Fibroblast of skin of left biceps (primary cell): ENCODE data around the gene SYT8.

Experiments
- DNase-seq, 2 experiments: peaks; one replicate each; pipeline ENCODE4 v3.0.0-alpha.2; 2013; ENCODE audit warnings: low read depth in 2 of 2

The SYT8 gene

DNA sequence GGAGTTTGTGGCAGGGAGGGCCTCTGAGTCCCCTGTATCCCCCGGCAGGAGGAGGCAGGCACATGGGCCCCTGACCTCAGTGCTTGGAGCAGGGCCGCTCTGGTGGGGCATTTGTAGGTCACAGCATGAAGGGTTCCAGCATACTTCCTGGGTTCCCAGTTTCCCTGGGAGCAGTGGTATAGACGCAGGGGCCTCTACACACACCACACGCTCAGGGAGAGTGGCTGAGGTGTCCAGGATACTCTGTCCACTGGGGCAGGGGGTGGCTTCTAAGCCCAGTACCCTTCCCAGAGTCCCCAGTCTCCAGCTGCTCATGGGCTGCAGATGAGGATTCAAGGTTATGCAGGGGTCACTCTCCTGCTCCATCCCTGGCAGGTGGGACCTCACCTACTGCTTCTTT is 24.2 kb downstream of the SYT8 start:
- DNase-seq, result no peak

DNA sequence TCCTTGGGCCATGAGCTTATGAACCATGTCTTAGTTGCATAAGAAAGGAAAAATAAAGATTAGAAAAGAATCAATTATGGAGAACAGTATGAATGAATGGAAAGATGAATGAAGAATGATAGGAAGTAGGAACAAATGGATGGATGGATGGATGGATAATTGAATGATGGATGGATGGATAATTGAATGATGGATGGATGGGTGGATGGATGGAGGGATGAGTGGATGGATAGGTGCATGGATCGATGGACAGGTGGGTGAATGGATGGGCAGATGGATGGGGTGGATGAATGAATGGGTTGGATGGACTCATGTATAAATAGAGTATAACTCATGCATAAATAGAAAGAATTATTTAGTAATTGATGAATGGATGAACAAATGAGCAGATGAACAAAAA is 25.3 kb downstream of the SYT8 start:
- no peak for DNase-seq

DNA sequence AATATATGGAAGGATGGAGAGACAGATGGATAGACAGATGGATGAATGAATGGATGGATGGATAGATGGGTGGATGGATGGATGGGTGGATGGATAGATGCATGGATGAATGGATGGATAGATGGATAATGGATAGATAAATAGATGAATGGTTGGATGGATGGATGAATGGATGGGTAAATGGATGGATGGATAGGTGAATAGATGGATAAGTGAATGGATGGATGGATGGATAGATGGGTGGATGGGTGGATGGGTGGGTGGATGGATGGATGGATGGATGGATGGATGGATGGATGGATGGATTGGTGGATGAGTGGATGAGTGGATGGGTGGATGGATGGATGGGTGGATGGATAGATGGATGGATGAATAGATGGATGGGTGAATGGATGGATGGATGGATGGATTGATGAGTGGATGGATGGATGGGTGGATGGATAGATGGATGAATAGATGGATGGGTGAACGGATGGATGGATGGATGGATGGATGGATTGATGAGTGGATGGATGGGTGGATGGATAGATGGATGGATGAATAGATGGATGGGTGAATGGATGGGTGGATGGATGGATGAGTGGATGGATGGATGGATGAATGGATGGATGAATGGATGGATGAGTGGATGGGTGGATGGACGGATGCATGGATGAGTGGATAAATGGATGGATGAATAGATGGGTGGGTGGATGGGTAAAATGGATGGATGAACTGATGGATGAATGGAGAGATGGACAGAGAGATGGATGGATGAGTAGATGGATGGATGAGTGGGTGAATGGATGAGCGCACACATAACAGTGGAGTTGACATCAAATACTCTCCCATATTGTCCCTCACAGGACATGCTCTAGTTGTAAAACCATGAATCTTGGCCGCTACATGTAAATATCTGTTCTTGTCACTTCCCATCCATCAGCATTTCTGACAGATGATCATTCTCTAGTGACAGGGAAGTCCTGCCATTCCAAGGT is 26.9 kb downstream of the SYT8 start:
- no peak for DNase-seq

DNA sequence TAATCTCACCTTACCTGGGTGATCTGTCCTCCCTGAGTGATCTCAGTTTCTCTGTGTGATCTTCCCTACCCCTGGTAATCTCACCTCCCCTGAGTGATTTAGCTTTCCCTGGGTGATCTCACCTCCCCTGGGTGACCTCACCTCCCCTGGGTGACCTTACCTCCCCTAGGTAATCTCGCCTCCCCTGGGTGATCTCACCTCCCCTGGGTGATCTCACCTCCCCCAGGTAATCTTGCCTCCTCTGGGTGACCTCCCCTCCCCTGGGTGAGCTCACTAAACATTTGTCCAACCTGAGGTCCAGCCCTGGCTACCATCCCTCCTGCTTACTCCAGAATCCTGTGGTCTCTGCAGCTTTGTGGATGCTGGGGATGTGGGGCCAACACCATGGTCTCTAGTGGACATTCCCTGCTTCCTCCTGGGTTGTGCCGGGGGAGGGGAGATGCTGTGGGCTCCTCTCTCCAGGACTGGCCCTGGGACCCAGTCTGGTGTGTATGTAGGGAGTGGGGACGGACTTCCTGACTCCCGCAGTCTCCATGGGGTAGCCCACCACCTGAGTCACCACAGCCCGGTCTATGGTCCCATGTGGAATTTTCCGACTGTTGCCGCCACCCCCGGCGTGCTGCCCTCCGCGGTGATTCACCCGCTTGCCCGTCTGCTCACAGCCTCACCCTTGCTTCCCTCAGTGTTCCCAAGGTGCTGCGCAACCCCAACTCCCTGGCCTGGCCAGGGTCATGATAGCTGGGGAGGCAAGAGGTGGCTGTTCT is 28.0 kb downstream of the SYT8 start:
- DNase-seq, result no peak

DNA sequence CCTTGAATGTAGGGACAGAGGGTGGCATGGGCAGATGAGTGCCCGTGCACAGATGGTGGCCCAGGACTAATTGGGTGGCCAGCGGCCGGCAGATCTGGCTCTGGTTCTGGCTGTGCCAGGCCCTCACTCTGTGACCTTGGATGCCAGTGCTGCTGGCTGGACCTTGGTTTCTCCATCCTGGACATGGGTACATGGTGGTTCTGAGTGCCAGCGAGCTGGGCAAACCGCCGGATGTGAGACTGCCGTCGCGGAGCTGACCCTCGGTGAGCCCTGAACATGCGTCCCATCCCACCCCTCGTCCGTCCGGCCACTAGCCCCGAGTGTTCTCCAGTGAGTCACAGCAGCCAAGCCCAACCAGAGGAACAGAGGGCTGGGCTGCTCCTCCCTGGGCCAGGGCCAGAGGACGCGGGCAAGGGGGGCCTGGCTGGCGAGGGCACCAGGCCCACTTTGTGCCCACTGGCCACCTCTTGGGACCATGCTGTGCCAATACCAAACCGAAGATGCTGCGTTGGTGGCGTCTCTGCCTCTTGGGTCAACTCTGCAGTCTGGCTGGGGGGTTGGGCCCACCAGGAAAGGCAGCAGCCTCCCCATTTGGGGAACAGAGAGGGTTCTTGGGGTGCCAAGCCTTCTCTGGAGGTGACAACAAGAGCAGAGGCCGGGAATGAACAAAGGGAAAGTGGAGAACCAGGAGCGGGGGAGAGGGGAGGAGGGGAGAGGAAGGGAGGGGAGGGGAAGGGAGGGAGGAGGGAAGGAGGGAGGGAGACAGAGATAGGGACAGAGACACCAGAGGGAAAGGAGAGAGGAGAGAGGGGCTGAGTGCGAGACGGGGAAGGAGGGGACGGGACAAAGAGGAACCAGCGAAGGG is 28.8 kb downstream of the SYT8 start:
- peak; percentile 64 to 65 for DNase-seq

DNA sequence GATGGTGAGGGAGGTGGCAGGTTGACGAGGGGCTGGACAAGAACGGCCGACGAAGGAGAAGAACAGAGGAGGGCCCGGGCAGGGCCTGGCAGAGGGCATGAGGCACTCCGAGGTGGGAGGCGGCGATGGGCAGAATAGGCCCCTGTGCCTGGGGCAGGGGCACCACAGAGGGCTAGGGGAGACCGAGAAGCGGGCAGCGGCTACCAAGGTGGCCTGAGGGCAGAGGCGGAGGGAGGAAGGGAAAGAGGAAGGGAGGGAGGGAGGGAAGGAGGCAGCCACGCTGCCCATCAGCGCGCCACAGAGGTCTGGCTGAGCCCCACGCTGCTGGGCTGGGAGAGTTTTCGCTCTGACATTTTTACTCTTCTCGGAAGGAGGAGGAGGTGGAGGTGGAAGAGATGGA is 29.4 kb downstream of the SYT8 start:
- DNase-seq, result no peak

DNA sequence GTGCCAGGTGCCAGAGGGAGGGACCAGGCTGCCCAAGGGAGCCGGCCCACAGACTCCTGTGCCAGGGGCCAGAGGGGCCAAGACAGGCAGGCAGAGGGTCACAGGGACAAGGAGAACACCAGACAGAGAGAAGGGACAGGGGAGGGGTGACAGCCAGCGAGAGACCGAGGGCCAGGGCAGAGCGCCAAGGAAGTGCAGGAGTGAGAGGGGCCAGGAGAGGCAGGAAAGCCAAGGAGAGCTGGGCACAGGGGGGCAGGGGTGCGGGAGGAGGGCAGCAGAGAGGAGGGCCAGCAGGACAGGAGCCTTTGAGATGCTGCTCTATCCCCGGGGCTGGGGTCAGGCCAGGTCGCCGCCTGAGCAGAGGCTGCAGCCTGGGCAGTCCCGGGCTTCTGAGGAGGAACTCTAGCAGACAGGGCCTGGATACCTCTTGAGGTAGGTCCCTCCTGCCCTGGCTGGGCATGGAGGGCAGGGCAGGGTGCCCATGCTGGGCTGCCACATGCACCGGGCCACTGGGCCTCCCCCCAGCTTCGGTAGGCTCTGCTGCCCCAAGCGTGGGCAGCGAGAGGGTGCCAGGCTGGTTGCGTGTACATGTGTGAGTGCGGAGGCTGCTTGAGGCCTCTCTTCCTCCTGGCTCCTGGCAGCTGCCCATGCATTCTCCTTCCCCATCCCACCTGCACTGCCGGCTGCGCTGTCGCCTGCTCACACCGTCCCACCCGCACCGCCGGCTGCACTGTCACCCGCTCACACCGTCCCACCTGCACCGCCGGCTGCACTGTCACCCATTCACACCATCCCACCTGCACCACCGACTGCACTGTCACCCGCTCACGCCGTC is 30.3 kb downstream of the SYT8 start:
- DNase-seq, result no peak

DNA sequence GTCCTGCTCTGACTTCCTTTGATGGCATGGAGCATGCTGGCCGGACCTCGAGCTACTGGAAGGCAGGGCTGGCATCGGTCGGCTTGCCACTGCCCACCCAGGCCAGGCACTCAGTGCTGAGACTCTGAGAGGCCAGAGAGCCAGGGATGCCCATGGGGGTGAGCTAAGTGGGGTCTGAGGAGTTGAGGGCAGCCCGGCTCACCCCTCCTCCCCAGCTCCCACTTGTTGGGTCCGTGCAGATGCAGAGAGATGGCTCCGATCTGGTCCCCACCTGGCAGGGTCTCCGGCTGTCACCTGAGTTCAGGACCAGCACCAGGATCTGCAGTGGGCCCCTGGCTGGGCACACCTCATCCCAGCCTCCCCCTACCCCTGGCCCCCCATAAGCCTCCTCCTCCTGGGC is 31.4 kb downstream of the SYT8 start:
- no peak for DNase-seq

DNA sequence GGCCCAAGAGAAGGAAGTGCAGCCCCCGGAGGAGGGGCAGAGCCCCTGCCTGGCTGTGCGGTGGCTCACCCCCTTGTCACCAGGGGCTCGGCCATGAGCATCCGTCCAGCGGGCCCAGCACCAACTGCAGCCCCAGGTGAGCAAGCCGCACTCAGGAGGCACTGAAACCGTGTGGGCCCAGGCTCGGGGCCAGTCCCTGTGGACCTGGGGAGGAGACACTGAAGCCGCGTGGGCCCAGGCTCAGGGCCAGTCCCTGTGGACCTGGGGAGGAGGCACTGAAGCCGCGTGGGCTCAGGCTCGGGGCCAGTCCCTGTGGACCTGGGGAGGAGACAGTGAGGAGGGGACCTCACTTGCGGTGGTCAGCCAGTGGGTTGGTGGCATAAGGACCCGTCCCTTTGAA is 32.0 kb downstream of the SYT8 start:
- DNase-seq, result no peak

DNA sequence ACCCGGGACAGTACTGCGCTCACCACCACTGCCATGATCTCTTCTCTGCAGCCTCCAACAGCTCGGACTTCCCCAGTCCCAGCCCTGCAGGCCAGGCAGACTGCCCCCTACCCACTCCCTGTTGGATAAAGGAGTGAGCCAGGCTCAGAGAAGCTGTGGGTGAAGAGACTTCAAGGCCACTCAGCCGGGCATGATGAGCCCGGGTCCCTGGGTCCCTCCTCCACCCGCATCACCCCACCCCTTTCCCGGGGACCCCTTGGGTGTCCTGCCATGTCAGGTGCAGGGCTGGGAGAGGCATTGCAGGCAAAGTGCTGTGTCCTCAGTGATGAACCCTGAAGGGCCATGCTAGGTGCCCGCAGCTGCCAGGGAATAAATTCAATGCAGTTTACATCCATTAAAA is 32.6 kb downstream of the SYT8 start:
- no peak for DNase-seq

DNA sequence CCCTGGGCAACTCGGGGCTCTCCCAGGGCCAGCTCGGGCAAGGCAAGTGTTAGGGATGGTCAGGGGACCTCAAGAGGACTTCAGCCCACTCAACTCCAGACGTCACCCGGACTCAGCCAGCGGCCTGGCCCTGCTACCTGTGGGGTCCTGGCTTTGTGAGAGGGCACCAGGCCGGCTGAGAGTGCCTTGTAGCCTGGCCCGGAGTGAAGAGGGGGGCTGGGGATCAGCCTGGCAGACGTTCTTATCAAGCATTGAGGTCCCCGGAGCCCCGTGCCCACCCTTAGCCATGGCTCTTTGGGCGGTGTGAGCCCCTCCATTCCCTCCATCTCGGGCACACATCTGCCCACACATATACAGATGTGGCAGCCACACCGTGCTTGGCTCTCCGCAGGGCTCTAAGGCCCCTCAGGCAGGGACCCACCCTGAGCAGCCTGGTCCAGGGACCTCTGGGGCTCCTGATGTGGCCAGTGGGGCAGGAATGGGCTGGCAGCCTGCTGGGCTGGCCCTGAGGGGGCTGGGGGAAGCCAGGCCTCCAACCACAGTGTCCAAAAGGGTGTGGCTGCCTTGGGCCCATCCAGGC is 33.4 kb downstream of the SYT8 start:
- DNase-seq, result no peak

DNA sequence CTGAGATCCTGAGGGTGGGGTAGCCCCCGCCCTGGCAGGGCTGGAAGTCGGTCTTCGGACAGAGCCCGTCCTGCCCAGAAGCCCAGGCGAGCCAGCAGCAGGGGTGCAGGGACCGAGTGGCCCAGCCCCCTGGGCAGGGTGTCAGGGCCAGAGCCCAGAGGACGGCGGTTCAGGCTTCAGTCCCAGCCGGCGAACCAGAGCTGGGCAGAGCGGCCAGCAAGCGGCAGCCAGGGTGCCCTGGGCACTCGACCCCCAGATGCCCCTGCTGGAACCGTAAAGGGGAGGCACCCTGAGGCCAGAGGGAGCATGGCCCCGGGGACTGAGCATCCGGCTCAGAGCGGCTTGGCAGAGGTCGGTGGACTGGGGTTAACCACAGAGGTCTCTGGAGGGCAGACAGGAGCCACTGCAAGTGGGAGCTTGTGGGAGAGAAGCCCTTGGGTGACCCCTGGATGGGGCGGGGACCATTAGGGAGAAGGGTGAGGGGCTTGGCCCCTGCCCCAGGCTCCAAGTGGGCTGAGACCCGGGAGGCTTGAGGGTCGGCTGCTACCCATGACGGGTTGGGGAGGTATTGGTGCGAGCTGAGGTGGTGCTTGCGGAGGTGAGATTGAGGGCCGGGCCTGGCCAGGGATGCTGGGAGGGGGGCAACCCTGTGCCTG is 34.0 kb downstream of the SYT8 start:
- no peak for DNase-seq

DNA sequence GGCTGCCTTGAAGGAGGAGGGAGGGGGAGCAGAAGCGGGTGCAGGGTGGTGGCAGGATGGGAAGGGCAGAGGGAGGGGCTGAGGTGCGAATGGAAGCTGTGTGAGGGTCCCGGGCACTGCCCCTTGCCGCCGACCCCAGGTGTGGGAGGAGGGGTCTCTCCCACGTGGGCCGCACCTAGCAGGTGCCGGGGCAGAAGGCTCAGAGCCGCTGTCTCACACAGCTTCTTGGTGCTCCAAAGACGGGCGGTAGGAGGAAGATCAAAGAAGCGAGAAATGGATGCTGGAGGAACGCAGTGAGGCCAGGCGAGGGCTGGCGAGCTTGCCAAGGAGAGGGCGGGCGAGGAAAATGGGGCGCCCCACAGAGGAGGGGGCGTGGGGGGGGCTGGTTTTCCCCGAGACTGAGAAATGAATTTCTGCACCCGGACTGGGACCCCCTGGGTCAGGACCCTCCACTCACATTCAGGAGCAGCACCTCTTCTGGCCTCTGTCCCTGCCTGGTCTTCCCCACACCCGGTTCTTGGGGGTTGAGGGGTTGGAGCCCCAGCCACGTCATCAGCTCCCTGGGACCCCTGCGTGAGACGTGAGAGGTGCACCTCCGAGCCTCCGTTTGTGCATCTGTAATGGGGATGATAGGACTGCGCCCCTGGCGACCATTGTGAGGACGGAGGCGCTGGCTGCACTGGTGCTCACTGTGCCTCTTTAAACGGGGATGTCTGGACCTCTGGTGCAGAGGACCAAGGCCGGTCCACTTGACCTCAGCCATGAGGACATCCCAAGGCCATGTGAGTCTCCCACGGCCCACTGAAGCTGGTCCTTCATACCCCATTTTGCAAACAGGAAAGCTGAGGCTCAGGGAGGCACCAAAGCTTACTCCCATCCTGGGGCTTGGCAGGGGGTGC is 34.9 kb downstream of the SYT8 start:
- DNase-seq, result no peak

DNA sequence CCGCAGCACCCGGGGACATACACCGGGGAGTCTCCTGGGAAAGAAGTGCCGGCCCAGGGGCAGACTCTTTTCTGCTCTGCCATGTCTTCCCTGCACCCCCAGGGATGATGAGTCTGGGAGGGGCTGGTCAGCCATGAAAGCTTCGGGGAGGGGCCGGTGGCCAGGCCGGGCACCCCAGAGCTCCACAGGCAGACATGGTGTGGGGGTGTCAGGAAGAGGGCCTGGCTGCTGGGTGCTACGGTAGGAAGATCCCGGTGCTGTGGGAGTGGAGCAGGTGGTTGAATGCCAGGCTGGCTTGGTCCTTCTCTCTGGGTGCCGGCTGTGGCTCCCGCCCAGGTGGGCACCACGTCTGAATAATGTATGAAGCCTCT is 35.5 kb downstream of the SYT8 start:
- no peak for DNase-seq

DNA sequence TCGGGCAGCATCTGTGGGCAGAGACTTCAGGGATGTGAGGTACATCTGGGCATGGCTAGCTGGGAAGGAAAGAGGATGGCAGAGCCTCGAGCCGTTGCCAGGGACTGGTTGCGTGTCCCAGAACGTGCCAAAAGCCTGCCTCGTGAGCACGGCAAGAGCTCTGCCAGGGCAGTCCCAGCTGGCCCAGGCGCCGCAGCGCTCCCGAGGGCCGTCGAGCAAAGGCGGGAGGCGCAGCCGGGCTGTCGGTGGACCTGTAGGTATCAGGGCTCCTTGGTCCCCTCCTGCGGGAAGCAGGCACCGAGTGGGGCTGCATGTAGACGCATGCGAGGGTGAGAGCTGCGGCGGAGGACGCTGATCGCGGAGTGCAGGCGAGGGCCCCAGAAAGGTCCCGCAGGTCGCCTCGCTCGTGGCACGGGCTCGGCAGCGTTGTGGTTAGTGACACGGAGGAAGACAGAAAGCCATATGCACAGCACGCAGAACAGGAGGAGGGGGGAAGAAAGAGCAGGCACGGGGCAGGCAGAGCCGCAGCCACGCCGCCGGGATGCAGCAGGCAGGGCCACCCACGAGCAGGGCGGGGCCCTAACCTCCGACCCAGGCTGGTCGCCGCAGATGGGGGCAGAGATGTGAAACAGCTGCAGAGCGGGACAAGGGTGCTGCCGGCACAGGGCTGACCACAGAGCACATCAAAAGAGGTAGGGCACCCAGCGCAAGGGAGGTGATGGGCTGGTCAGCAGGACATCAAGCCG is 36.1 kb downstream of the SYT8 start:
- DNase-seq, result no peak

DNA sequence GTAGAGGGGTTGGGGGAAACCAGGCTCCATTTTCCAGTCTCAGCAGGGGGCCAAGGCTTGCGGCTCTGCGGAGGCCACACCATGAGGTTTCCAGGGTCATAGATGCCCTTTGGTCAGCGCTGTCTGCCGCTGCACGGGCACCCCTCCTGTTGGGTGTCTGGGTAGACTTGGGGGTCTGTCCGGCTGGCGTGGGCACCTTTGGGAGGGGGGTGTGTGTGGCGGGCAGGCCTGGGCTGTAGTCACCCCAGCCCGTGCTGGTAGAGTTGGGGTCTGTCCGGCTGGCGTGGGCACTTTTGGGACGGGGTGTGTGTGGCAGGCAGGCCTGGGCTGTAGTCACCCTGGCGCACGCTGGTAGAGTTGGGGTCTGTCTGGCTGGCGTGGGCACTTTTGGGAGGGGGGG is 36.7 kb downstream of the SYT8 start:
- DNase-seq, result no peak

DNA sequence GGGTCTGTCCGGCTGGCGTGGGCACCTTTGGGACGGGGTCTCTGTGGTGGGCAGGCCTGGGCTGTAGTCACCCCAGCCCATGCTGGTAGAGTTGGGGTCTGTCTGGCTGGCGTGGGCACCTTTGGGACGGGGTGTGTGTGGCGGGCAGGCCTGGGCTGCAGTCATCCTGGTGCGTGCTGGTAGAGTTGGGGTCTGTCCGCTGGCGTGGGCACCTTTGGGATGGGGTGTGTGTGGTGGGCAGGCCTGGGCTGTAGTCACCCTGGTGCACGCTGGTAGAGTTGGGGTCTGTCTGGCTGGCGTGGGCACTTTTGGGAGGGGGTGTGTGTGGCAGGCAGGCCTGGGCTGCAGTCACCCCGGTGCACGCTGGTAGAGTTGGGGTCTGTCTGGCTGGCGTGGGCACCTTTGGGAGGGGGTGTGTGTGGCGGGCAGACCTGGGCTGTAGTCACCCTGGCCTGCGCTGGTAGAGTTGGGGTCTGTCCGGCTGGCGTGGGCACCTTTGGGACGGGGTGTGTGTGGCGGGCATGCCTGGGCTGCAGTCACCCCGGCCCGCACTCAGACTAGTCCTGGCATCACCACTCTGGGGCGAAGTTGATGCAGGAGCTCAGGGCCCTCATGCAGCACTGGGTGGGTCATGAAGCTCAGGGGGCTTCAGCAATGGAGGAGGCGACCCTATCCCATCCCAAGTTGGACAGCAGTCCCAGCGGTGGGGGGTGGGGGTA is 37.6 kb downstream of the SYT8 start:
- DNase-seq, result no peak
